Testis (tissue), 3 donors: Measurements from ENCODE around the gene HPN. TPM values are rescaled to one million over a fixed set of nuclear protein-coding genes. Genes with fewer than 3 reads are reported as not detected.

Experiments
- DNase-seq: peaks from one replicate; pipeline ENCODE4 v3.0.0-alpha.2; 2019
- H3K27ac ChIP-seq, 2 donors: fragments of 200-600 bp; sonication (generic); one replicate each; pipeline ENCODE4 v1.5.1; 2019
- H3K27me3 ChIP-seq: fragments of 200-600 bp; sonication (generic); one replicate; pipeline ENCODE4 v1.5.1; 2019
- H3K36me3 ChIP-seq: fragments of 200-600 bp; sonication (generic); one replicate; pipeline ENCODE4 v1.5.1; 2017; ENCODE audit warnings: low read depth; ENCODE audit errors: missing control alignments
- H3K4me1 ChIP-seq: fragments of 200-600 bp; sonication (generic); one replicate; pipeline ENCODE4 v1.5.1; 2019
- H3K4me3 ChIP-seq, 2 donors: fragments of 200-600 bp; sonication (generic); one replicate each; pipeline ENCODE4 v1.5.1; 2017 to 2019
- H3K9me3 ChIP-seq: fragments of 200-600 bp; sonication (generic); one replicate; pipeline ENCODE4 v1.5.1; 2017
- CTCF ChIP-seq, 3 experiments: fragments of 450-650 bp in 2 of 3; fragments of 200-600 bp in 1 of 3; sonication (generic) in 1 of 3; IDR thresholded peaks; one replicate each; pipeline ENCODE4 v1.5.1; 2016 to 2019; ENCODE audit warnings: antibody characterized with exemption in 3 of 3, mild to moderate bottlenecking in 2 of 3, moderate library complexity in 1 of 3
- POLR2A ChIP-seq: fragments of 450-650 bp; IDR thresholded peaks from one replicate; pipeline ENCODE4 v1.6.1; 2017; ENCODE audit warnings: antibody characterized with exemption, mild to moderate bottlenecking, moderate library complexity
- WGBS, 2 donors: methylation state at CpG; one replicate each; pipeline ENCODE4 v1.1.5; 2018; 5-methylcytosine and 5-hydroxymethylcytosine counted together
- intact Hi-C: fragments of 100-400 bp; cut with DNase I; formaldehyde crosslinking; loops from one replicate; pipeline ENCODE4 v1.15.1; 2023; ENCODE audit warnings: low total_unique reads
- polyA plus RNA-seq: library from polyadenylated mRNA; stranded (reverse); fragments of 350-450 nt; fragmentation: Illumina TruSeq; extraction: RNeasy Lipid Tissue Mini Kit (QIAGEN cat#74804); gene quantifications from one replicate; pipeline ENCODE4 v1.2.3, GENCODE V29; 2014; ENCODE audit warnings: low read depth, low replicate concordance; ENCODE audit not compliant: insufficient read depth
- total RNA-seq, 2 donors: library from RNA; depleted of rRNA; stranded (reverse); fragments of >200 nt; gene quantifications; one replicate each; pipeline ENCODE4 v1.2.3, GENCODE V29; 2016

The HPN gene
- total and polyA plus RNA-seq, 3 donors from 2014 or later = 0.79 to 8.2 (median 1.7) TPM

GRCh38 chr19:35059006-35059798 lies 17.7 kb downstream of the HPN start:
- no peak for DNase-seq
- no peak overlapping the region for H3K27ac ChIP-seq
- intact Hi-C loops = no loop called here
- H3K4me1 ChIP-seq = no peaks in the 10 kb centered on the region
- no peaks in the 10 kb centered on the region for H3K9me3 ChIP-seq
- no peaks in the 10 kb centered on the region for H3K27me3 ChIP-seq
- H3K4me3 ChIP-seq = no peak overlapping the region
- H3K36me3 ChIP-seq = no peaks in the 10 kb centered on the region
- TF ChIP-seq POLR2A = no peak
- TF ChIP-seq CTCF (IDR thresholded peaks at IDR 0.05) = no peak
- 68 to 77% methylated on average over 20 to 24 of the region's 26 CpGs for WGBS, 2 donors

- no peak overlapping the region for H3K27ac ChIP-seq
- DNase-seq = no peak
- H3K4me3 ChIP-seq = no peak overlapping the region
- H3K4me1 ChIP-seq = no peaks in the 10 kb centered on the region
- intact Hi-C loops = no loop called here
- H3K9me3 ChIP-seq = no peaks in the 10 kb centered on the region
- TF ChIP-seq CTCF (IDR thresholded peaks at IDR 0.05) (no peak), POLR2A (no peak)
- H3K36me3 ChIP-seq = no peaks in the 10 kb centered on the region
- 89 to 93% methylated on average over 12 to 14 of the region's 15 CpGs for WGBS, 2 donors
- H3K27me3 ChIP-seq = no peaks in the 10 kb centered on the region
Observed at GRCh38 chr19:35059799-35060091, 18.2 kb downstream of the HPN start.

- no peak for DNase-seq
- no peaks in the 10 kb centered on the region for H3K9me3 ChIP-seq
- WGBS, 2 donors = 90 to 92% methylated on average over 21 to 29 of the region's 29 CpGs
- intact Hi-C loops = no loop called here
- no peak overlapping the region for H3K4me3 ChIP-seq
- H3K27me3 ChIP-seq = no peaks in the 10 kb centered on the region
- TF ChIP-seq POLR2A (no peak), CTCF (IDR thresholded peaks at IDR 0.05) (no peak)
- H3K4me1 ChIP-seq = no peaks in the 10 kb centered on the region
- H3K27ac ChIP-seq = no peak overlapping the region
- no peaks in the 10 kb centered on the region for H3K36me3 ChIP-seq
Observed at GRCh38 chr19:35060160-35060855, 18.8 kb downstream of the HPN start.

- TF ChIP-seq POLR2A (no peak), CTCF (IDR thresholded peaks at IDR 0.05) (no peak)
- Histone ChIP-seq H3K27me3 (no peaks in the 10 kb centered on the region), H3K27ac (no peak overlapping the region), H3K9me3 (no peaks in the 10 kb centered on the region), H3K4me3 (no peak overlapping the region), H3K36me3 (no peaks in the 10 kb centered on the region), H3K4me1 (no peaks in the 10 kb centered on the region)
- intact Hi-C loops = no loop called here
- DNase-seq = no peak
- WGBS, 2 donors = 79 to 81% methylated on average over 7 of the region's 7 CpGs
Observed at GRCh38 chr19:35061583-35062373, 20.3 kb downstream of the HPN start.
